Transverse colon (tissue), 4 donors: ENCODE results near the gene CPTP.

ENCODE experiments used
- CTCF ChIP-seq, 5 experiments: fragments of 200-600 bp in 3 of 5; fragments of 450-650 bp in 2 of 5; sonication (generic) in 3 of 5; IDR thresholded peaks; 1 replicate in 2 of 5; 2 replicates in 3 of 5; pipeline ENCODE4 v1.5.1; 2016 to 2017; ENCODE audit warnings: antibody characterized with exemption in 5 of 5, inconsistent platforms in 3 of 5, mild to moderate bottlenecking in 2 of 5, moderate library complexity in 1 of 5
- POLR2AphosphoS5 ChIP-seq, 3 donors: sonication (generic); formaldehyde crosslinking; IDR thresholded peaks; one replicate each; pipeline ENCODE4 v1.6.1; 2016; ENCODE audit warnings: antibody characterized with exemption in 3 of 3

- TF ChIP-seq CTCF (IDR thresholded peaks at IDR 0.05) (no peak), POLR2AphosphoS5 (IDR thresholded peaks at IDR 0.05) (peak; percentile 26 to 71 (median 62))
These were observed 34.0 kb downstream of the CPTP start, which contains the start of gene MXRA8 for GRCh38 chr1:1358433-1359271.
